Left lobe of liver (tissue), 2 donors: Measurements from ENCODE around the gene RPL3. TPM values are rescaled to one million over a fixed set of nuclear protein-coding genes. Genes with fewer than 3 reads are reported as not detected.

Source experiments
- ATAC-seq: fragments of 200-7000 bp; cut with Tn5 transposase; one replicate; pipeline ENCODE4 v1.9.1; 2020; ENCODE audit warnings: mild to moderate bottlenecking, moderate library complexity
- DNase-seq: peaks from one replicate; pipeline ENCODE4 v3.0.0-alpha.2; 2020; ENCODE audit warnings: low spot score
- total RNA-seq: library from RNA; stranded (reverse); gene quantifications from one replicate; pipeline ENCODE4 v1.2.1, GENCODE V29; 2021
- donor health status: DM: no; HTN: no; CAD: no; lungs with moderate emphysema.
- donor health status: DM: no; HTN: yes; CAD: no.

Gene RPL3
- total RNA-seq, 1 donor from 2014 or later: 862 TPM

DNA sequence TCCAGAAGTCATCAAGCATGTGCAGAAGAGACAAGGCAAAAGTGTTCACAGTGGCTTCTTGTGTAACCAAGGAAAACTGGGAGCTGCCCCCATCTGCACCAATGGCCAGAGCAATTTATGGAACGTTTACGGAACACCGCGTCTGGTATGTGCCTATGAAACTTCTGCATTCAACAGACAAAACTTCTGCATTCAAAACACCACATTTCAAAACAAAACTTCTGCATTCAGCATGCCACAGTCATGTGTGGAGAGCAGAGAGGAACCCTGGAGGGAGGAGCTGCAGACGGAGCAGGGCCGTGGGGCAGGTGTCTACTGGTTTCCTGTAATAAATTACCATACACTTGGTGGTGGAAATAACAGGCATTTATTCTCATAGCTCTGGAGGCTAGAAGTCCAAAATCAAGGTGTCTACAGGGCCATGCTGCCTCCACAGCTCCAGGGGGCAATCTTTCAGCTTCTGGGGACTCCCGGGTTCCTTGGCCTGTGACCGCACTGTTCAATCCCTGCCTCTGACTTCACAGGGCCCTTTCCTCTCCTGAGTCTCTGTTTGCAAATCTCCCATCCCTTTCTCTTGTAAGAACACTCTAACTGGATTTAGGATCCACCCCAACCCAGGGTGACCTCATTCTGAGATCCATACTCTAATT lies 32.2 kb downstream of the RPL3 start:
- no peak for ATAC-seq
- DNase-seq: no peak

DNA sequence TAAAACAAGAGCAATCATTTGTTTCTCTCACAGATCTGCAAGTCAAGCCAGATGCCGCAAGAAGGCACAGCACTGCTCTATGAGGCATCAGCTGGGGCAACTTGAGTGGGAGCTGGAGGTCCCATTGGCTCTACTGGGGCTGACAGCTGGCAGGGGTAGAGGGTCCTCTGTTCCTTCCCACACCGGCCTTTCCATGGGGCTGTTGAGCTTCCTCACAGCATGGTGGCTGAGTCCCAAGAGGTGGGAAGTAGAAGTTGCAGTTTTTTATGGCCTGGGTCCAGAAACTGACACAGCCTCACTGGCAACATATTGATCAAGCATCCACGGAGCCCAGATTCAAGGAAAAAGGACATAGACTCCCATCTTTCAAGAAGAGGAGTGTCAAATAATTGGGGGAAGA lies 34.4 kb downstream of the RPL3 start:
- ATAC-seq (no peak), DNase-seq (no peak)

DNA sequence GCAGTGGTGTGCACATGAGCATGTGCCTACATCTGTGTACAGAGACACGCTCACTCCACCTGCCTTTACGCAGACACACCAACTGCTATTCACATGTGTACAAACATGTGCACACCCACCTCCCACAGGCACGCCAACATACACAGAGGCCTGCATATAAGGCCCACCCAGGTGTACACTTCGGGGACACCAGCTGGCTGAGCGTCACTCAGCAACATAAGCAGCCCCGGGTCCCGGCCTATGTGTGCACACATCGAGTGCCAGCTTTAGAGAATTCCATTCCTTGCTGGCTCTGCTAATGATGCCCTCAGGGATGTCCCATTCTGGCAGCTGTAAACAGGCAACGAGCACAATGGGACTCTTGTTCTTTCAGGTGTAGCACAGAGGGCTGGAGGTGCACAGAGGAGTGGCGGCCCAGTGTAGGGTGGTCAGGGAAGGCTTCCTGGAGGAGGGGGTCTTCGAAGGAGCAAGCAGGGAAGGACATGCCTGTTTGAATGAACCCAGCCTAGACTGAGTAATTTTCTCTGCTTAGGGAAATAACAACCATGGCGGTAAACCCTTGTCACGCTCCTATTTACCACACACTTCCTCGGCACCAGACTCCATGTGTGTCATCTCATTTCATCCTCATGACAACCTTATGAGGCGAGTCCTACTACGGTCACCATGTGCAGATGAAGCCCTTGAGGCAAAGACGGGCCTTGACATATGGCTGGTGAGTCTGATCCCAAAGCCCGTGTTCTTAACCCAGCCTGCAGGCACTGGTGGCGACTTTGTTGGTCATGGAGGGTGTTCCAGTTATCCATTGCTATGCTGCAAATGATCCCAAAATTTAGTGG lies 35.1 kb downstream of the RPL3 start:
- no peak for ATAC-seq

DNA sequence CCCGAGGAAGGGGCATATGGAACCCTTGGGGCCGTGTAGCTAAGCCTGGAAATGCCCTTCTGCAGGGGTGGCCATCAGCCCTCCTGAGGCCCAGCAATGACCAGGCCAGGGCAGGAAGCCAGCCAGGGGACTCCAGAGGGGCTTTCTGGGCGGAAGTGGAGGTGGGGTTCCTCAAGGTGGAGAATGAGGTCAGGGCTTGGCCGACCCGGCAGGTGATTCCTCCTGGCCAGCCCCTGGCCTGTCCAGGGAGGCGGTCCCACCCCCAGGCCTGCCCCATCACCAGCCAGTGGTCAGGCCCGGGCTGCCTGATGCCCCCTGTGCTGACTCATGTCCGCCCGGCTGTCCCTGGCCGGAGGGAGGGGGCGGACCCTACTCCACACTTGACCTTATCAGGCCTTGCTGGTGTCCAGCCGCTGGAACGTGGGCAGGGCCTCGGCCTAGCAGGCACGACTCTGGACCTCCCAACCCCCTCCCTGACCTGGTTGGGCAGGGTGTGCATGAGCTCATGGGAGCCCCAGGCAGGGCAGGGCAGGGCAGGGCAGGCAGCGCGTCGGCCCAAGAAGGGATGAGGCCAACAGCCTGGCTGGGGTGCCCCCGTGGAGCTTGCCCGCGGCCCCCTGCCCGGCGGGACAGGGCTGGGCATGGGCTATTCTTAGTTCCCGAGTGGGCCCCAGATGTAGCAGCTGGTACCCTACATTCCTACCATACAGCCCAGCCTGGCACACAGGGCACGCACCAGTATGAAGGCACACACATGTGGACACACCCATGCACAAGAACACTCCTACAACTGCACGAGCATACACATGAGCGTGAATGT lies 35.9 kb downstream of the RPL3 start:
- ATAC-seq: peak; percentile 73
- DNase-seq: peak; percentile 70

More for the DNA sequence above, 35.1 kb downstream of the RPL3 start:
- DNase-seq: no peak

DNA sequence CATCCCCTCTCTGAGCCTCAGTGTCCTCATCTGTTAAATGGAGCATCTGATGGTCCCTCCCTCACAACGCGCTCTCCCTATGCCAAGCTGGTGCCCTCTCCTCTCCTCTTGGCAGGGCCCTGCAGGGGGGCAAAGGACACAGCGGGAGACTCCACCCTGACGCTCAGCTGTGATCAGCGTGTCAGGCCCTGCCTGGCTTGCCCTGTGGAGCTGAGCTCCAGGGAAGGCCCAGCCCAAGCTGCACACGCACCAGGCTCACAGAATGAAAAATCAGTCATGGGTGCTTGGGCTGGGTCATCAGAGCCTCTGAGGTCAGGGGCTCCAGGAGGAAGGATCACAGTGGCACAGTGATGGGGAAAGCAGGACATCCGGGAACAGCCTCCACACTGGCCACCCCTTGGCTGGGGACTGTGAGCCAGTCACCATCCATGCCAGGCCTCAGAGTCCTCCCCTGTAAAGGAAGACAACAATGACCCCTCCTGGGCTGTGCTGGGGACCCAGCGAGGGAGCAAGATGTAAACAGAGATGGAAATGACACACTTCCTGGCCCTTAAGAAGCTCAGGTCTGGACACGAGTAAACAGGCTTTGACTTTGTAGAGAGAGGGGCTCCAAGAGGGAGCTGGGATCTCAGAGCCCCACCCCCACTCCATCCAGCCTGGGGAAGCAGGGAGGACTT lies 36.6 kb downstream of the RPL3 start:
- ATAC-seq (peak; percentile 48), DNase-seq (no peak)

DNA sequence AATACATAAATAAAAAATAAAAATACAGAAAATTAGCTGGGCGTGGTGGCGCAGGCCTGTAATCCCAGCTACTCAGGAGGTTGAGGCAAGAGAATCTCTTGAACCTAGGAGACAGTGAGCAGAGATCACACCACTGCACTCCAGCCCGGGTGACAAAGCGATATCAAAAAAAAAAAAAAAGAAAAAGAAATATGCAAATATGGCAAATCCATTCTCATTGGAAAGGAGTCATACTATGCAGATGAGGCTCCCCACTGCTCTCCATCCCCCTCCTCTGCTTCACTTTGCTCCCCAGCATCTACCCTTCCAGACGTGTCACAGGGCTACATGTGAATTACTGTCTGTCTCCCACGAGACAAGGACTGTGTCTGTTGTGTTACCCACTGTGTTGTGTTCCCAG lies 38.3 kb downstream of the RPL3 start:
- ATAC-seq (no peak), DNase-seq (no peak)

DNA sequence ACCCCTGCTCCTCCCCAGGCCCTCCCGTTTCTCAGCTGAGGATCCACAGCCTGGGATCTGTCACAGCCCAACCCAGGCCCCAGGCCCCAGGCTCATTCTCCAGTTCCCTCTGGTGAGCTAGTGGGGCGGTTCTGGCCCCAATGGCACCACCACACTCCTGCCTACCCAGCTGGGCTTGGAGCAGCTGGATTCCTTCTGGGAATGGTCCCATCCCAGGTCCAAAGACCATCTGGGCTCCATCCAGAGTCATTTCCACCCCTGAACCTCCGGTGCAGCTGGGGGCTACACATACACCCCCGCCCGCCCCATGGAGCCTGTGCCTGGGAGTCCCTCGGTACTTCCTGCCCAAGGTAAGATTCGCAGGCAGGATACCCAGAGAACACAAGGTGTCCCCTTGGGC lies 39.2 kb downstream of the RPL3 start:
- no peak for ATAC-seq
- DNase-seq: no peak

DNA sequence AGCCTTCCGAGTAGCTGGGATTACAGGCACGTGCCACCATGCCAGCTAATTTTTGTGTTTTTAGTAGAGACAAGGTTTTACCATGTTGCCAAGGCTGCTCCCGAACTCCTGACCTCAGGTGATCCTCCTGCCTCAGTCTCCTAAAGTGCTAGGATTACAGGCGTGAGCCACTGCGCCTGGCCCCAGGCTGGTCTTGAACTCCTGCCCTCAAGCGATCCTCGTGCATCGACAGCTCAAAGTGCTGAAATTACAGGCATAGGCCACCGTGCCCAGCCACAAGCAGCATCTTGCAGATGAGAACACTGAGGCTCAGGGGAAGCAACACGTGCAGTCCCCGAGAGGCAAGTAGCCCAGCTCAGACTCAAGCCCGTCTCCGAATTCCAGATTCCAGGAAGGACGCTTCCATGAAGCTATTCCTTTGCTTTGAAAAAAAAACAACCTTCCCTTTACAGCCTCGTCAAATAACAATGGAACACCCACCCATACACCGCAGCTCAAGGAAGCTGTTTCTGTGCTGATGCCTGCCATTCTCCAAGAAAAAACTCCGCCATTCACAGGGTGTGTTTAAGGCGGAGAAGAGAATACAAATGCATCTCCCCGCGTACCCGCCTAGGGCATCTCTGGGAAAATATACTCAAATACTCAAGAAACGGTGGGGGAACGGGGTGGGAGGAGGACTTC lies 40.1 kb downstream of the RPL3 start:
- DNase-seq: no peak

DNA sequence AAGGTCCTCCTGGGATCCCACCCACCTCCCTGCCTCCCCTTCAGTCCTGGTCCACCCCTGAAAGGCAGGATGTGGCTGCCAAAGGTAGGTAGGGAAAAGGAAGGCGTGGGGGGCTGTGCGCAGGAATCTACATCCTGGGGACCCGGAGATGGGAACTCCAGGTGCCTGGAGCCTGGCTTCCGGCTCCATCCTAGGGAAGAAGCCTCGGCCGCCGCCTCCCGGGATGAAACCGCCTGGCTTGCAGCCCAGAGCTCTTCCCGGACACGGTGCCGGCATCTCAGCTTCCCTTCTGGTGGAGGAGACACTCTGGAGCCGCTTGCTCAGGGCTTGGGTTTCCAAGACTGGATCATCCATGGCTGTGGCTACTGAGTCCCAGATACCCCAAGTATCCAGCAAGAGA lies 41.4 kb downstream of the RPL3 start:
- peak; percentile 34 for ATAC-seq
- no peak for DNase-seq

More for the DNA sequence above, 40.1 kb downstream of the RPL3 start:
- ATAC-seq: no peak

DNA sequence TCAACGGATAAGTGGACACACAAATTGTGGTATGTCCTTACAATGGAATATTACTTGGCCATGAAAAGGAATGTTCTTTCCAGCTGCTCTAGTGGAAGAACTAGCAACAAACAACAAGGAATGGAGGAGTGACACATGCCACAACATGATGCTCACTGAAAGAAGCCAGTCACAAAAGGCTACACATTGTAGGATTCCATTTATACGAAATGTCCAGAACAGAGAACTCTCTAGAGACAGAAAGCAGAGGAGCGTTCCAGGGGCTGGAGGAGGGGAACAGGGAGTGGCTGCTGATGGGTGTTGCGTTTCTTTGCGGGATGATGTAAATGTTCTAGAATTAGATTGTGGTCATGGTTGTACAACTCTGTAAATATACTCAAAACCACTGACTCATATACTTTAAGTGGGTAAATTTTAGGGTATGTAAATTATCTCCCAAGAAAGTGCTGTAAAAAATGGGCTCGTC lies 42.2 kb downstream of the RPL3 start:
- DNase-seq (no peak), ATAC-seq (no peak)

DNA sequence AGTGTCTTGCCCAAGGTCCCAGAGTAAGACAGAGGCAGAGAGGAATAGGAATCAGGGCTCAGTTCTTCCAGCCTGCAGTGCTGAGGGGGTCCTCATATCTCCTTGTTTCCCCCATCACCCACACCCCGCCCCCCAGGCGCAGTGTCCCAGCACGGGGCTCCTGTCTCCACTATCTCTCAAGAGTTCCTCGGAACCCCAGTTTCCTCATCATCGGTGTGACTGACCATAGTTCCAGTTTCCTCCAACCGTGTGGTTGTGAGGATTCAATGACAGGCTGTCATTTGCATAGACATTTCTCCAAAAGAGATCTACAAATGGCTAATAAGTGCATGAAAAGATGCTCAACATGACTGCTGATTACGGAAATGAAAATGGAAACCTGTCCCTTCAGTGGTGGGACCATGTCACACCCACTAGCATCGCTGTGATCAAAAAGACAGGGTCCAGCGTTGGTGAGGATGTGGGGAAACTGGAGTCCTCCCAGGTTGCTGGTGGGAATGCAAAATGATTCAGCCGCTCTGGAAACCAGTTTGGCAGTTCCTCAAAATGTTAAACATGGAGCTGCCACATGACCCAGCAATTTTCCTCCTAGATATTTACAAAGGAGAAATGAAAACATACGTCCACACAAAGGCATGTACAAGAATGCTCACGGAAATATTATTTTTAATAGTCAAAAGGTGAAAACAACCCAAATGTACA lies 42.8 kb downstream of the RPL3 start:
- ATAC-seq: no peak

DNA sequence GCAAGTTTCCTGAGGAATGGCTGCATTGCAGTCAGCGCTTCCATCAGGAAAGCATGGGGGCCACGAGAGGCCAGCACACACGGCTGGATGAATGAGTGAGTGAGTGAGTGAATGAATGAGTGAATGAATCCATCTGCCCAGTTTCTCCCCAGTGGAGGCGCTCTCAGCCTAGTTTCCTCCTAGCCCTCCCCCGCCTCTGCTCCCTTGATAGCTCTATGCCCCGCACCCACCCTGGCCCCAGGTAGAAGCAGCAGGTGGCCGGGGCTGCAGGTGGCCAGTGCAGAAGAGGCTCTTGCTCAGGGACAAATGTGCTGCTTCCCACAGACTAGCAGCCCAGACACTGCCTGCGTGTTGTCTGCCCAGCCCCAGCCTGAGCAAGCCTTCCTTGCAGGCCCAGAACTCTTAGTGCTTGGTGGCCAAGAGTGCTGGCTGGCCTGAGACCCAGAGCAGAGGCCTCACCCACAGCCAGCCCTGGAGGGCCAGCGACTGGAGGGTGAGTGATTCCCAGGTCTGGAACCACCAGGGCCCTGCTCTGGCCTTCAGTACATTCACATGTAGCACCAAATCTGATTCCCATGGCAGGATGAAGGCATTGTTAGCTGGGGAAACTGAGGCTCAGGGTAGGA lies 43.5 kb downstream of the RPL3 start:
- ATAC-seq (no peak), DNase-seq (no peak)

More for the DNA sequence above, 42.8 kb downstream of the RPL3 start:
- DNase-seq: no peak

DNA sequence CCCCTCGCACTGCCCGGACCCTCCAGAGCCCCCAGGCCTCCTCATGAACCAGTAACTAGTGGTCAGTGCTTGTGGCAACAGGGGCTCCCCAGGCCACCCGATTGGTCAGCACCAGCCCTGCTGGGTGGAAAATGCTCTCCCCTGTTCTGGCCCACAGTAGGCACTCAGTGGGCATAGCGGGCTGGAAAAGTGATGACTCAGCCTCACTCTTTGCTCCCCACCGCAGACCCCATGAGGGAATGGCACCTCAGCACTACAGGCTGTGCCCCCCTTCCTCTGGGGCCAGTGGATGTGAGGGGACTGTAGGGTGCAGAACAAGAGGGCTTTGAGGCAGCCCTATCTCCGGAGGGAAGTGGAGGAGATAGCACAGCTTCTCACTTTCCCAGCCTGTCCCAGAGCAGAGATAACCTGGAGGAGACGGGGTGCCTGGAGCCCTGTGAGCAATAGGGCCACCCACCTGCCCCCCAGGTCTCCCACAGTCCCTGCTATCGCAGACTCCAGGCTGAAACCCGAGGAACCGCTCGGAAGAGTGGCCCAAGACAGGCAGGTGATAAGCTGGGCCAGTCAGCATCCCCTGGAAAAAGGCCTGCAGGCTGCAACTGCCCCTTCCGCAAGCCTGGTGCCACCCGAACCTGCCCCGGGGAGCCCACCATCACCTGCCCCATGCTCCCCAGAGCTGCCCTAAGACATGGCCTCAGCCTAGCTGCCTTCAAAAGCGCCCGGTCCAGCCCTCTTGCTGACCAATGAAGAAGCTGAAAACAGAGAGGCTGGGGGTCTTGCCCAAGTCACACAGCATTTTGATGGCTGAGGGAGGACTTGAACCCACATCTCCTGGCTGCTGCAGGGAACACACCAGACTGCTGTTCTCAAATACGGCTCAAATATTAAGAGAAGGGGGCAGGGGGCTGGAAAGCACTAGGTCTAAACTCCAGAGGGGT lies 45.2 kb downstream of the RPL3 start:
- DNase-seq (no peak), ATAC-seq (no peak)

DNA sequence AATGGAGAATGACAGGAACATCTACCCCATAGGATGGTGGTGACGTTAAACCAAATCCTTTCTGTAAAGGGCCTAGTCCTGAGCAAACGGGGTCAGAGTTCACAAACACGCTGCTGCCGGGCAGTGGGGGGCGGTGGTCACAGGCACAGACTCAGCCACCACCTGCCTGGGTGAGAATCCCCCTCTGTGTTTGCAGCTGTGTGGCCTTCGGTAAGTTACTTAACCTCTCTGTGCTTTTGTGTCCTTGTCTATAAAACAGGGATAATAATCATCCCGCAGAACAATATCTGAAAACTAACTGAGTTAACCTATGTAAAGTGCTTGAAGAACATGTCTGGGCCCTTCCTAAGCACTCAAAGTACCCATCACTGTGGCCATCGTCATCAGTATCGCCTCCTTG lies 48.6 kb downstream of the RPL3 start:
- no peak for DNase-seq
- no peak for ATAC-seq

DNA sequence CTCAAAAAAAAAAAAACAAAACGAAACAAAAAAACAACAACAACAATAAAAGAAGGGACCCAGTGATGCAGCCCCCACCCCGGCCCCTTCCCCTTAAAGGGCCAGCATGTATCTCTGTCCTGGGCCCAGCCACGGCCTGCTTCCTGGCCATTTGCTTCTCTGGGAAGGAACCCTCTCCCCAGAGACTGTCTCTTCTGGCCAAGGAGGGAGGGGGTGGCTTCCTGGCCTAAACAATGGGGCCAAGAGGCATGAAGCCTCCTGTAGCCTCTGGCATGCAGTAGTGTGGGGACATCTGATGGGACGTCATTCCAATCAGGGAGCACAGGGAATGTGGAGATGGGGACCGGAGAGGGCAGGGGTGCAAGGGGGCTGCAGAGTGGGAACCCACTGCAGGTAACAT lies 49.1 kb downstream of the RPL3 start:
- DNase-seq (no peak), ATAC-seq (no peak)

DNA sequence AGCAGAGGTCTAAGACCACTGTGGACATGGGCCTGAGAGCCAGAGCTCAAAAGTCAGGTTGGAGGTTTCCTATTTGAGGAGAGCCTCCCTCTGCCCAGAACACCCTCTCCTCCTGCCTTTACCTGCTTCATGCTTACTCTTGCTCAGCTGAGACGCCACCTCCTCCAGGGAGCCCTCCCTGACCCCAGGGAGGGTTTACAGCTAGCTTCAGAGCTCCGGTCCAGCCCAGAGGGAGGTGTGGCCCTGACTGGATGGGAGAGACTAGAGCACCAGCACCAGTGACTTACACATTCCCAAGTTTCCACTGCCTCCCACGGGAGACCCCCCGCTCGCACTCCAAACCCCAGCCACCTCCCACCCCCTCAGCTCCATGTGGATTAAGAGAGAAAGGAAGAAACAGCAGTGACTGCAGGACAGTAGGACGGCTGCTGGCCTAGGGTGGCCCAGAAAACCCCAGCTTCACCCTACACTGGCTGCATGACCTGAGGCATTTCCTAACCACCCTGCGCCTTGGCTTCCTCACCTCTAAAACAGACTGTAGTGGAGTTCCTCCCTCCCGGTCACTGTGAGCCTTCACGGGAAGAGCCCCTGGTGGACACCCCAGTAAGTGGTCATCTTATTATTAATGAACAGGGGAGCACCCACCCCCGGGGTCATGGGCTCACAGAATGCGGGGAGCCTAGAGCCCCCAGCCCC lies 50.2 kb downstream of the RPL3 start:
- ATAC-seq (peak; percentile 23), DNase-seq (no peak)

DNA sequence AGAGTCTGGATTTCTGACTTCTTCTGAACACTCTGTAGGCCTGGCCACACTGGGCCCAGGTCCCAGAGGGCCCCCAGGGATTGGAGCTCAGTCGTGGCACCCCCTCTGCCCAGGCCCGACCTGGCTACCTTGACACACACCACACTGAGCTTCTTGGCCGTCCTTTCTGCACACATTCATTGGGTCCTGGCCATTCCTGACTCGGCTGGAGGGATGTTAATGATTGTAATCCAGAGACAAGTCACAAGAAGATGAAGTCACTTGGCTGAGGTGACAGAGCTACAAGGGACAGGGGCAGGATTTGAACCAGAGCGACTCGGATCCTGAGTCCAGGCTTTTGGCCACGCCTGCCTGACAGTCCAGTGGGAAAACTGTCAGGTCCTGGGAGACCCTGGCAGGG lies 50.8 kb downstream of the RPL3 start:
- ATAC-seq: no peak
- no peak for DNase-seq

DNA sequence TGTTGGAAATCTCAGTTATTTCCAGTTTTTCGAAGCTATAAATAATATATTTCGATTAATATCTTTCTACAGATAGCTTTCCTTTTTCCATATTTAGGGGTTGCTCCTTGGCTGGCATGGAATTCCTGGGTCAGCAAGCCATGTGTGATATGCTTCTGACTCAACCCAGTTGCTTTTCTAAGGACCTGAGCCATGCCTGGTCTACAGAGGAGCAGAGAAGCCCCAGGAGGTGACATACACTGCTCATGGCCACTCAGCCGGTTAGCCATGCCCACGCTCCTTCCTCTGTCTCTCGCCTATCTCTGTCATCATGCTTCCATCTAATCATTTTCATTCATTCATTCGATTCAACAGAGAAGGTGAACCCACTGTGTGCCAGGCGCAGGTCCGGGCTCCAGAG lies 51.4 kb downstream of the RPL3 start:
- no peak for ATAC-seq
- DNase-seq: no peak
